ENCODE data around the gene NIT1. TPM values are rescaled to one million over a fixed set of nuclear protein-coding genes. Genes with fewer than 3 reads are reported as not detected.

Gene NIT1
- total and polyA plus RNA-seq, 9 of the 15 experiments (the other 6 are each of a cell fraction or from before 2014, with no cell fraction given), result 18.4 to 76.0 (median 33.7) TPM

GRCh38 chr1:161132410-161133219 lies 14.7 kb downstream of the NIT1 start, which contains the start of gene DEDD (continued):
- TF ChIP-seq TFE3 (CRISPR knock-in tag; IDR thresholded peaks at IDR 0.05), result no peak
- TF ChIP-seq VEZF1 (CRISPR knock-in tag; IDR thresholded peaks at IDR 0.05), result peak; percentile 96
- TF ChIP-seq ZNF764 (CRISPR knock-in tag; IDR thresholded peaks at IDR 0.05; ENCODE audit: low read depth), result no peak
- no peak for TF ChIP-seq HMG20B (CRISPR knock-in tag; IDR thresholded peaks at IDR 0.05)
- TF ChIP-seq CTBP1 (IDR thresholded peaks at IDR 0.05; ENCODE audit: borderline replicate concordance), result peak; percentile 80
- TF ChIP-seq YY1 (IDR thresholded peaks at IDR 0.05; ENCODE audit: borderline replicate concordance in 1 of 3, control insufficient read depth in 1 of 3, extremely low read depth in 1 of 3, insufficient read depth in 3 of 3, insufficient read length in 1 of 3, insufficient replicate concordance in 2 of 3, low read depth in 1 of 3, low read length in 2 of 3), result peak; percentile 98 to 99 (median 98)
- TF ChIP-seq MLLT1 (IDR thresholded peaks at IDR 0.05), result no peak
- no peak for TF ChIP-seq SIRT6 (IDR thresholded peaks at IDR 0.05; ENCODE audit: low read depth, low read length)
- TF ChIP-seq ZNF785 (CRISPR knock-in tag; IDR thresholded peaks at IDR 0.05), result no peak
- no peak for TF ChIP-seq FOS (IDR thresholded peaks at IDR 0.05; ENCODE audit: extremely low read depth, insufficient read length)
- TF ChIP-seq RBBP5 (IDR thresholded peaks at IDR 0.05; ENCODE audit: borderline replicate concordance, insufficient read depth, low read length, poor library complexity, severe bottlenecking), result peak; percentile 1
- peak; percentile 67 for TF ChIP-seq POLR2AphosphoS5 (IDR thresholded peaks at IDR 0.05; ENCODE audit: control insufficient read depth, insufficient read depth, low read depth, low read length)
- peak; percentile 91 for TF ChIP-seq NR2C1 (IDR thresholded peaks at IDR 0.05)
- TF ChIP-seq NR2C1 (tag; IDR thresholded peaks at IDR 0.05), result peak; percentile 95
- TF ChIP-seq E2F3 (CRISPR knock-in tag; IDR thresholded peaks at IDR 0.05), result no peak
- TF ChIP-seq ZNF740 (CRISPR knock-in tag; IDR thresholded peaks at IDR 0.05), result no peak
- TF ChIP-seq ZNF740 (tag; IDR thresholded peaks at IDR 0.05), result peak in 1 of 2 experiments; percentile 15; a peak in 1 of 4 replicates
- no peak for TF ChIP-seq C11orf30 (IDR thresholded peaks at IDR 0.05; ENCODE audit: low read depth)
- no peak; the same call in 1 of the 2 replicates for TF ChIP-seq BCOR (IDR thresholded peaks at IDR 0.05)
- no peak for TF ChIP-seq SRSF9 (IDR thresholded peaks at IDR 0.05; ENCODE audit: borderline replicate concordance, low read depth, low read length)

Data from K562 (cell line).